HepG2 (cell line): Measurements from ENCODE around the gene TMEM151A. TPM values are rescaled to one million over a fixed set of nuclear protein-coding genes. Genes with fewer than 3 reads are reported as not detected.

Source experiments
- AKAP8 ChIP-seq: sonication (generic); formaldehyde crosslinking; IDR thresholded peaks from 2 replicates; pipeline ENCODE4 v1.5.1; 2020; ENCODE audit warnings: mild to moderate bottlenecking, missing genetic modification reagents
- HDAC1 ChIP-seq: sonication (generic); formaldehyde crosslinking; IDR thresholded peaks from 2 replicates; pipeline ENCODE4 v1.5.1; 2020; ENCODE audit warnings: mild to moderate bottlenecking, missing genetic modification reagents
- HNRNPH1 ChIP-seq: fragments of 200-400 bp; formaldehyde crosslinking; optimal IDR thresholded peaks from 2 replicates; pipeline ENCODE3; 2017; ENCODE audit warnings: mild to moderate bottlenecking, low read depth, low read length
- IRF1 ChIP-seq: sonication (generic); formaldehyde crosslinking; IDR thresholded peaks from 2 replicates; pipeline ENCODE4 v1.4.0; 2020; ENCODE audit warnings: low read depth, mild to moderate bottlenecking, missing genetic modification reagents
- KLF12 ChIP-seq: sonication (generic); formaldehyde crosslinking; IDR thresholded peaks from 2 replicates; pipeline ENCODE4 v1.4.0; 2020; ENCODE audit warnings: missing genetic modification reagents, borderline replicate concordance
- MXD1 ChIP-seq: sonication (generic); formaldehyde crosslinking; IDR thresholded peaks from 2 replicates; pipeline ENCODE4 v1.4.0; 2020; ENCODE audit warnings: mild to moderate bottlenecking, missing genetic modification reagents
- NR3C1 ChIP-seq: sonication (generic); formaldehyde crosslinking; IDR thresholded peaks from 2 replicates; pipeline ENCODE4 v1.4.0; 2020; ENCODE audit warnings: missing genetic modification reagents
- PAX8 ChIP-seq: sonication (generic); formaldehyde crosslinking; IDR thresholded peaks from 2 replicates; pipeline ENCODE4 v1.8.0; 2022; ENCODE audit warnings: mild to moderate bottlenecking, missing genetic modification reagents, borderline replicate concordance
- PAXIP1 ChIP-seq: sonication (generic); formaldehyde crosslinking; conservative IDR thresholded peaks from 2 replicates; pipeline ENCODE4 v1.4.0; 2020; ENCODE audit warnings: mild to moderate bottlenecking, missing genetic modification reagents, moderate library complexity
- RARA ChIP-seq: IDR thresholded peaks from 2 replicates; pipeline ENCODE4 v1.6.1; 2016; ENCODE audit warnings: missing genetic modification reagents, missing compliant biosample characterization
- RBM39 ChIP-seq: fragments of 200-400 bp; formaldehyde crosslinking; IDR thresholded peaks from one replicate; pipeline ENCODE4 v1.6.1; 2018; ENCODE audit warnings: antibody characterized with exemption, mild to moderate bottlenecking, low read depth, low read length; ENCODE audit not compliant: poor library complexity, severe bottlenecking
- RFX1 ChIP-seq: fragments of 450-650 bp; IDR thresholded peaks from 2 replicates; pipeline ENCODE4 v1.6.1; 2017
- SAP130 ChIP-seq: IDR thresholded peaks from 2 replicates; pipeline ENCODE4 v1.6.1; 2016; ENCODE audit warnings: low read depth
- TCF12 ChIP-seq, 2 experiments: fragments of 450-650 bp in 1 of 2; sonication (generic) in 1 of 2; formaldehyde crosslinking in 1 of 2; IDR thresholded peaks; 2 replicates each; pipeline versions ENCODE4 v1.6.1 to v1.8.0; 2017 to 2022; ENCODE audit warnings: antibody characterized with exemption in 1 of 2, mild to moderate bottlenecking in 1 of 2, missing genetic modification reagents in 1 of 2, moderate library complexity in 1 of 2
- TIGD3 ChIP-seq: sonication (generic); formaldehyde crosslinking; IDR thresholded peaks from 2 replicates; pipeline ENCODE4 v1.5.1; 2020; ENCODE audit warnings: mild to moderate bottlenecking, missing genetic modification reagents, borderline replicate concordance
- TRIM24 ChIP-seq: sonication (generic); formaldehyde crosslinking; IDR thresholded peaks from 2 replicates; pipeline ENCODE4 v1.8.0; 2022; ENCODE audit warnings: mild to moderate bottlenecking, missing genetic modification reagents
- USF2 ChIP-seq, 2 experiments: sonication (generic) in 1 of 2; formaldehyde crosslinking in 1 of 2; IDR thresholded peaks; 2 replicates each; pipeline versions ENCODE4 v1.5.1 to v1.6.1; 2011 to 2020; ENCODE audit warnings: borderline replicate concordance in 1 of 2, low read depth in 1 of 2, low read length in 1 of 2, mild to moderate bottlenecking in 1 of 2, missing genetic modification reagents in 1 of 2, moderate library complexity in 1 of 2
- ZNF20 ChIP-seq: sonication (generic); formaldehyde crosslinking; IDR thresholded peaks from 2 replicates; pipeline ENCODE4 v1.4.0; 2020; ENCODE audit warnings: mild to moderate bottlenecking, moderate library complexity, missing genetic modification reagents
- ZSCAN30 ChIP-seq: sonication (generic); formaldehyde crosslinking; IDR thresholded peaks from 2 replicates; pipeline ENCODE4 v1.5.0; 2020; ENCODE audit warnings: mild to moderate bottlenecking, missing genetic modification reagents
- polyA plus RNA-seq, 8 experiments: library from polyadenylated mRNA; depleted of rRNA in 3 of 8; stranded (reverse) in 7 of 8; unstranded in 1 of 8; fragments of >200 nt; fragmentation: Illumina TruSeq in 4 of 8; extraction: Trizol in 4 of 8; gene quantifications; 2 replicates each; pipeline versions ENCODE4 v1.2.1 to v1.2.3, GENCODE V29; 2011 to 2016; ENCODE audit warnings: low read depth in 4 of 8, missing spikeins in 1 of 8, mixed read lengths in 1 of 8; ENCODE audit not compliant: insufficient read depth in 1 of 8
- total RNA-seq, 5 experiments: library from RNA; depleted of rRNA; stranded (reverse); fragments of >200 nt; fragmentation: Illumina TruSeq; extraction: Trizol; gene quantifications; 2 replicates each; pipeline ENCODE4 v1.2.3, GENCODE V29; 2016; ENCODE audit warnings: low read depth in 1 of 5

The TMEM151A gene
- total and polyA plus RNA-seq, 2 of the 13 experiments (the other 11 are each of a cell fraction or from before 2014, with no cell fraction given): 0.18 to 0.33 TPM

GRCh38 chr11:66267379-66268243 is 24.1 kb upstream of the TMEM151A start (continued):
- TF ChIP-seq USF2 (IDR thresholded peaks at IDR 0.05; ENCODE audit: low read depth, low read length): no peak
- no peak for TF ChIP-seq USF2 (CRISPR knock-in tag; IDR thresholded peaks at IDR 0.05; ENCODE audit: borderline replicate concordance)
- TF ChIP-seq IRF1 (CRISPR knock-in tag): no peak
- TF ChIP-seq PAX8 (CRISPR knock-in tag): no peak
- TF ChIP-seq ZSCAN30 (CRISPR knock-in tag): no peak
- TF ChIP-seq TIGD3 (CRISPR knock-in tag): peak; percentile 42; the same call in 1 of the 2 replicates
- no peak for TF ChIP-seq HNRNPH1
- no peak for TF ChIP-seq TCF12 (IDR thresholded peaks at IDR 0.05)
- TF ChIP-seq TCF12 (CRISPR knock-in tag; IDR thresholded peaks at IDR 0.05): no peak
- TF ChIP-seq SAP130: no peak; the same call in 1 of the 2 replicates
- TF ChIP-seq RARA: no peak
- 0 out of 2 replicates have a peak, but pooled peaks have one; percentile 72 for TF ChIP-seq KLF12 (CRISPR knock-in tag)
- TF ChIP-seq ZNF20 (CRISPR knock-in tag): no peak
- TF ChIP-seq AKAP8 (CRISPR knock-in tag): 0 out of 2 replicates have a peak, but pooled peaks have one; percentile 16
- TF ChIP-seq HDAC1 (CRISPR knock-in tag): no peak
- no peak for TF ChIP-seq RBM39
- TF ChIP-seq NR3C1: no peak
- 0 out of 2 replicates have a peak, but pooled peaks have one; percentile 1 for TF ChIP-seq PAXIP1
- no peak for TF ChIP-seq RFX1
- TF ChIP-seq MXD1 (CRISPR knock-in tag): no peak
- TF ChIP-seq TRIM24 (CRISPR knock-in tag): no peak
